Thyroid gland (tissue), 4 donors: ENCODE measurements around the gene RAB40C. TPM values are rescaled to one million over a fixed set of nuclear protein-coding genes. Genes with fewer than 3 reads are reported as not detected.

Experiments used
- DNase-seq, 2 donors: peaks; one replicate each; pipeline ENCODE4 v3.0.0-alpha.2; 2019
- H3K27ac ChIP-seq, 3 donors: fragments of 200-600 bp; sonication (generic); 1 replicate in 2 of 3; 2 replicates in 1 of 3; pipeline ENCODE4 v1.5.1; 2016 to 2019; ENCODE audit warnings: mild to moderate bottlenecking in 1 of 3, moderate library complexity in 1 of 3
- H3K27me3 ChIP-seq: fragments of 200-600 bp; sonication (generic); one replicate; pipeline ENCODE4 v1.5.1; 2019
- H3K36me3 ChIP-seq, 2 donors: fragments of 200-600 bp; sonication (generic); one replicate each; pipeline ENCODE4 v1.5.1; 2016 to 2019
- H3K4me1 ChIP-seq, 2 donors: fragments of 200-600 bp; sonication (generic); one replicate each; pipeline ENCODE4 v1.5.1; 2017 to 2019
- H3K4me3 ChIP-seq, 3 donors: fragments of 200-600 bp; sonication (generic); replicated peaks in 1 of 3; 1 replicate in 2 of 3; 2 replicates in 1 of 3; pipeline ENCODE4 v1.5.1; 2016; ENCODE audit warnings: mild to moderate bottlenecking in 1 of 3
- H3K9me3 ChIP-seq: fragments of 200-600 bp; sonication (generic); one replicate; pipeline ENCODE4 v1.5.1; 2017
- POLR2A ChIP-seq, 2 donors: fragments of 450-650 bp; IDR thresholded peaks; one replicate each; pipeline ENCODE4 v1.6.1; 2017; ENCODE audit warnings: antibody characterized with exemption in 2 of 2, mild to moderate bottlenecking in 2 of 2, moderate library complexity in 1 of 2
- WGBS, 2 donors: methylation state at CpG; one replicate each; pipeline ENCODE4 v1.1.5; 2017; 5-methylcytosine and 5-hydroxymethylcytosine counted together
- intact Hi-C: fragments of 100-400 bp; cut with DNase I; formaldehyde crosslinking; loops from one replicate; pipeline ENCODE4 v1.15.1; 2023
- total RNA-seq, 4 donors: library from RNA; depleted of rRNA; stranded (reverse); fragments of >200 nt; gene quantifications; one replicate each; pipeline ENCODE4 v1.2.3, GENCODE V29; 2016
- TF ChIP-seq, protein P1 (sequence below), 6 experiments: fragments of 200-600 bp in 3 of 6; fragments of 450-650 bp in 3 of 6; sonication (generic) in 3 of 6; IDR thresholded peaks; one replicate each; pipeline ENCODE4 v1.5.1; 2016 to 2019; ENCODE audit warnings: antibody characterized with exemption in 6 of 6, mild to moderate bottlenecking in 2 of 6, inconsistent platforms in 1 of 6, moderate library complexity in 1 of 6

Gene RAB40C
- total RNA-seq, 4 donors from 2014 or later, result 17.7 to 24.4 (median 18.4) TPM

DNA sequence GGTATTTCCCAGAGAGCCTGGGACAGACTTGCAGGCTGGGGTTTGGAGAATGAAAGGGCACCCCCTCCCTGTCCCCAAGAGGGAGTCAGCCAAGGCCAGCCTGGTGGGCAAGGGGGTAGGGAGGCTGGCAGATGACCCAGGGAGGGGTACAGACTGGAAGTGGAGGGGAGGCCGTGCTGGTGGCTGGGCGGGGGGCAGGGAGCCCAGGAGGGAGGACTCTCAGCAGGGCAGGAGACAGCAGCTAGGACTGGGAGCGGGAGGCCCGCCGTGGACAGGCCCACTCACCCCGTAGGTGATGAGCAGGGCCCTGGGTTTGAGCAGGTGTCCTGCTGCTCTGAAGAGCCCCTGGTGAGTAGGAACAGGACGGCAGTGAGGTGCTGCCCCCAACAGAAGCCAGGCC is 45.1 kb downstream of the RAB40C start:
- 88 to 95% methylated on average over 4 to 6 of the region's 7 CpGs for WGBS, 2 donors
- intact Hi-C loops, result loop anchor here (5.0 kb wide), 1 partner anchor 43 kb away; the partner anchor contains the start of gene RAB40C

DNA sequence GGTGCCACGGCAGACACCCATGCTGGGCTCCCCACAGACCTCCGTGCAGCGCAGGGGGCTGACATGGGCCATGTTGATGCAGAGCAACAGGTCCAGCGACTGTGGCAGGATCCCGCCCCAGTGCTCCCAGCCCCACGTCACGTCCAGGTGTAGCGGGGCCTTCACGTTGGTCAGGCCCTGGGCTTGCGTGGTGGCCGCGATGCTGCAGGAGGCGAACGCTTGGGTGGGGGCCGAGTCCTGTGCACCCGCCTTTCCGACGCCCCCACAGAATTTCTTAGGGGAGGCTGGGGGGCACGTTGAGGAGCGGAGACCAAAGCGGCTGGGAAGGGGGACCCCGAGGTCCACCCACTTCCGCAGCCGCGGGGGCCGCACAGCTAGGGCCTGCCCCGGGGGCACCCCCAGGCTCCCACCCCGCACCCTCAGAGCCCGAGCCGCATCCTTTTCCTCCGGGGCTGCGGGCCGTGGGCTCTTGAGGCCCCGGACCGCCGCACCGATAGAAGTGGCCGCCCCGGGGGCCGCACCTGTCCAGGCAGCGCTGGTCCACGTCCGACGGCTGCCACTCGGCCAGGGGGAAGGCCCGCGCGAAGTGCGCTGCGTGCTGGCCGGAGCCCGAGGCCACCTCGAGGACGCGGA is 45.8 kb downstream of the RAB40C start:
- Histone ChIP-seq H3K27me3 (no peaks in the 10 kb centered on the region), H3K27ac (peak overlapping the region in 2 of 3 donors; percentile 41 to 97), H3K9me3 (no peaks in the 10 kb centered on the region), H3K4me3 (peak overlapping the region; percentile 27 to 96 (median 73)), H3K4me1 (peaks cover 18 to 27% of the 10 kb centered on the region in 2 donors), H3K36me3 (peaks cover 0 to 8% of the 10 kb centered on the region in 2 donors)
- no peak for DNase-seq
- TF ChIP-seq, protein P1, sequence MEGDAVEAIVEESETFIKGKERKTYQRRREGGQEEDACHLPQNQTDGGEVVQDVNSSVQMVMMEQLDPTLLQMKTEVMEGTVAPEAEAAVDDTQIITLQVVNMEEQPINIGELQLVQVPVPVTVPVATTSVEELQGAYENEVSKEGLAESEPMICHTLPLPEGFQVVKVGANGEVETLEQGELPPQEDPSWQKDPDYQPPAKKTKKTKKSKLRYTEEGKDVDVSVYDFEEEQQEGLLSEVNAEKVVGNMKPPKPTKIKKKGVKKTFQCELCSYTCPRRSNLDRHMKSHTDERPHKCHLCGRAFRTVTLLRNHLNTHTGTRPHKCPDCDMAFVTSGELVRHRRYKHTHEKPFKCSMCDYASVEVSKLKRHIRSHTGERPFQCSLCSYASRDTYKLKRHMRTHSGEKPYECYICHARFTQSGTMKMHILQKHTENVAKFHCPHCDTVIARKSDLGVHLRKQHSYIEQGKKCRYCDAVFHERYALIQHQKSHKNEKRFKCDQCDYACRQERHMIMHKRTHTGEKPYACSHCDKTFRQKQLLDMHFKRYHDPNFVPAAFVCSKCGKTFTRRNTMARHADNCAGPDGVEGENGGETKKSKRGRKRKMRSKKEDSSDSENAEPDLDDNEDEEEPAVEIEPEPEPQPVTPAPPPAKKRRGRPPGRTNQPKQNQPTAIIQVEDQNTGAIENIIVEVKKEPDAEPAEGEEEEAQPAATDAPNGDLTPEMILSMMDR (IDR thresholded peaks at IDR 0.05), result peak in 1 of 6 experiments; percentile 16
- TF ChIP-seq POLR2A (IDR thresholded peaks at IDR 0.05), result no peak
- intact Hi-C loops, result no loop called here
- 40% methylated on average over 4 of the region's 55 CpGs; no CpG with 5 or more reads in 1 of the 2 donors for WGBS, 2 donors

More for the DNA sequence above, 45.1 kb downstream of the RAB40C start:
- Histone ChIP-seq H3K36me3 (peaks cover 0 to 8% of the 10 kb centered on the region in 2 donors), H3K27me3 (no peaks in the 10 kb centered on the region), H3K4me3 (peak overlapping the region in 1 of 3 donors; percentile 96), H3K4me1 (peaks cover 19 to 33% of the 10 kb centered on the region in 2 donors), H3K9me3 (no peaks in the 10 kb centered on the region), H3K27ac (no peak overlapping the region)
- no peak for TF ChIP-seq POLR2A (IDR thresholded peaks at IDR 0.05)
- TF ChIP-seq, protein P1 (IDR thresholded peaks at IDR 0.05), result no peak
- DNase-seq, result no peak

DNA sequence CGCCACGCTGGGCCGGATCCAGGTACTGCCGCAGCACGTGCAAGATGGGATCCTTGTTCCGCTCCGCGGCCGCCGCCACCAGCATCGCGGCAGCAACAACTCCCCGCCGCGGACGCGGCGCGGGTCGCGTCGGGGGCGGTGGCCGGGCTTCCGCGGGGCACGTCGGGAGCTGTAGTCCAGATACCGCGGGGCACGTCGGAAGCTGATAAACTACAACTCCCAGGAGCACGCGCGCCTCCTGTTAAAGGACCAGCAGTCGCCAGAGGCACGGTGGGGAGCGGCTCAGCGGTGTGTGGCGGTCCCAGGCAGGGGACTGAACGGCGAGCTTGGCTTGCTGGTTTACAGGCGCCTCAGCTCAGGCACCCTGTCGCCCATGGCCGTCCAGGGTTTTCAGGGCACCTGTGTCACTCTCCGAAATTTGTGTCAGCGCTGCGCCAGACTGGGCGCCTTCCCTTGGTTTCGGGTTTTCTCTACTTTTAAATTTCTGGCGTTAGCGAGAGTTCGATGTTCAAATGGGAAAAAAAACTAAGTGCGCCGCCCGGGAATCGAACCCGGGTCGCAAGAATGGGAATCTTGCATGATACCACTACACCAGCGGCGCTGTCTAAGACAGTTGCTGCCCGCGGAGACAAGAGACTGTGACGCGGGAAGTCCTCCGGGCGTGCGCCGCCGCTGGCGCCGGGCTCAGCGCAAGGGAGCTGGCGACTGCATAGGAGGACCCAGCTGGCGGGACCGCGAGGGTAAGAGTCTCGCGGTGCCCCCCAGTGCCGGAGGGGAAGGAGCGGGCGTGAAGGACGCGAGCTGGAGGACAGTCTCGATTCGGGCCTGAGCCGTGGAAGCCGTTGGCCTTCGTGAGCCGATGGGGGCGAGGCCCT is 46.6 kb downstream of the RAB40C start, which contains the start of gene METTL26:
METTL26 (minus strand) TSS at position 100 of the 875 bp plus-strand sequence; CDS start at position 85, 15 bp downstream.
- Histone ChIP-seq H3K4me1 (peaks cover 16 to 27% of the 10 kb centered on the region in 2 donors), H3K36me3 (peaks cover 0 to 8% of the 10 kb centered on the region in 2 donors), H3K27ac (peak within 1 kb of the TSS; percentile 88 to 97 (median 96)), H3K27me3 (no peaks in the 10 kb centered on the region), H3K4me3 (peak within 1 kb of the TSS; percentile 27 to 96 (median 73)), H3K9me3 (no peaks in the 10 kb centered on the region)
- 0% methylated on average over 37 to 41 of the region's 91 CpGs for WGBS, 2 donors
- TF ChIP-seq, protein P1 (IDR thresholded peaks at IDR 0.05), result no peak
- peak in 1 of 2 donors; percentile 59 for TF ChIP-seq POLR2A (IDR thresholded peaks at IDR 0.05)
- peak; percentile 95 to 96 for DNase-seq
- intact Hi-C loops, result no loop called here

DNA sequence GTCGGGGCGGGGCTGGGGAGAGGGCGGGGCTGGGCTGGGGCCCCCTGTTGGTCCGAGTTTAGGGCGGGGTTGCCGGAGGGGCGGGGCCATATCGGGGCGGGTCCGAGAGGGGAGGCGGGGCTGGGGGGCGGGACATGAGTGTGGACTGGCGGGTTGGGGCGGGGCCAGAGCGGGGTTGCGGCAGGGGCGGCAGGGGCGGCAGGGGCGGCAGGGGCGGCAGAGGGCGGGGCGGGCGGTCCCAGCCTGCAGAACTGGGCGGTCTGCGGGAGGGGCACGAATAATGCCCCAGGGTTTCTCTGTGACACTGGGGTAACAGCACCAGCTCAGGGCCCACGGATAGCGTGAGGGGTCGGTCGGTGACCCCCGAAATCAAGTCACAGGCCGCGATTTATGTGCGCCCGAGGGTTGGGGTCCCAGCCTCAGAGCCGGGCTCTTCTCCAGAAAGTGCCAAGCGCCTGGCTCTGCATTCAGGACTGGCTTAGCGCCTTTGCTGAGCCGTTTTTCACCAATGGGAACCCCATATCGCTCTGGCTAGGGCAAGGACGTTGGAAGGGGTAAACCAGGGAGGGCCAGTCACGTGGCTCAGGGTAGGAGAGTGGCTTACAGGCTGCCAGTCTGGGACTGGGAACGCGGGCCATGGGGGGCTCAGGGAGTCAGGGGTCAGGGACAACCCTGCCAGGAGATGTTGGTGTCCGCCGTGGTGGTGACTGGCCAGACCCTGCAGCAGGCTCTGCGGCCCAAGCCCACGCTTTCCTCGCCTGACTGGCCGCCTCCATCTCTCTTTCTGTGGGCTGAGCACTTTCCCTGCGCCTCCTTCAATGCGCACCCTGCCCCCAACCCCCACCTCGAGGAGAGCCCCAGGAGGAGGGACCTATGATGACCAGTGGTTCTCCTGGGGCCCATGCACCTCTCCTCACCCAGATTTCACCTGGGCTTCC is 47.5 kb downstream of the RAB40C start:
- peak; percentile 85 to 89 for DNase-seq
- H3K4me1 ChIP-seq, result peaks cover 17 to 27% of the 10 kb centered on the region in 2 donors
- 25 to 28% methylated on average over 8 to 15 of the region's 53 CpGs for WGBS, 2 donors
- H3K4me3 ChIP-seq, result peak overlapping the region in 2 of 3 donors; percentile 73 to 96
- intact Hi-C loops, result no loop called here
- no peak for TF ChIP-seq POLR2A (IDR thresholded peaks at IDR 0.05)
- TF ChIP-seq, protein P1 (IDR thresholded peaks at IDR 0.05), result no peak
- peak overlapping the region; percentile 36 to 97 (median 96) for H3K27ac ChIP-seq
- peaks cover 0 to 8% of the 10 kb centered on the region in 2 donors for H3K36me3 ChIP-seq
- no peaks in the 10 kb centered on the region for H3K9me3 ChIP-seq
- H3K27me3 ChIP-seq, result no peaks in the 10 kb centered on the region
